Left ventricle myocardium inferior (tissue), 1 donor: ENCODE results near the gene PDE6D. TPM values are rescaled to one million over a fixed set of nuclear protein-coding genes. Genes with fewer than 3 reads are reported as not detected.
A peak's percentile ranks its signal among the peaks of the same experiment; 100 is the strongest.

Source experiments
- DNase-seq: peaks from one replicate; pipeline ENCODE4 v3.0.0-alpha.2; 2020
- H3K27ac ChIP-seq: fragments of 200-600 bp; replicated peaks from 2 replicates; pipeline ENCODE4 v1.8.0; 2021
- H3K27me3 ChIP-seq: fragments of 200-600 bp; 2 replicates; pipeline ENCODE4 v1.8.0; 2021; ENCODE audit warnings: low read depth
- H3K36me3 ChIP-seq: fragments of 200-600 bp; 2 replicates; pipeline ENCODE4 v1.8.0; 2021
- H3K4me1 ChIP-seq: fragments of 200-600 bp; 2 replicates; pipeline ENCODE4 v1.8.0; 2021
- H3K4me3 ChIP-seq: fragments of 200-600 bp; 2 replicates; pipeline ENCODE4 v1.8.0; 2021; ENCODE audit warnings: mild to moderate bottlenecking, moderate library complexity
- H3K9me3 ChIP-seq: fragments of 200-600 bp; replicated peaks from 2 replicates; pipeline ENCODE4 v1.8.0; 2021
- intact Hi-C: fragments of 100-400 bp; cut with micrococcal nuclease; formaldehyde crosslinking; loops from one replicate; pipeline ENCODE4 v1.11.0; 2022
- total RNA-seq: library from RNA; stranded (reverse); fragmentation: NEBNext Ultra II Directional; extraction: Animal tissue kit (Norgen Biotek cat#: 25700); gene quantifications from one replicate; pipeline ENCODE4 v1.2.1, GENCODE V29; 2021
- TF ChIP-seq, protein P1 (sequence below): fragments of 200-600 bp; IDR thresholded peaks from 2 replicates; pipeline ENCODE4 v1.8.0; 2021; ENCODE audit warnings: antibody characterized with exemption, mild to moderate bottlenecking, borderline replicate concordance
- donor health status: DM: no; HTN: yes; CAD: no; lungs with severe emphysema.

PDE6D gene
- total RNA-seq, 1 donor from 2014 or later: 15.5 TPM

DNA sequence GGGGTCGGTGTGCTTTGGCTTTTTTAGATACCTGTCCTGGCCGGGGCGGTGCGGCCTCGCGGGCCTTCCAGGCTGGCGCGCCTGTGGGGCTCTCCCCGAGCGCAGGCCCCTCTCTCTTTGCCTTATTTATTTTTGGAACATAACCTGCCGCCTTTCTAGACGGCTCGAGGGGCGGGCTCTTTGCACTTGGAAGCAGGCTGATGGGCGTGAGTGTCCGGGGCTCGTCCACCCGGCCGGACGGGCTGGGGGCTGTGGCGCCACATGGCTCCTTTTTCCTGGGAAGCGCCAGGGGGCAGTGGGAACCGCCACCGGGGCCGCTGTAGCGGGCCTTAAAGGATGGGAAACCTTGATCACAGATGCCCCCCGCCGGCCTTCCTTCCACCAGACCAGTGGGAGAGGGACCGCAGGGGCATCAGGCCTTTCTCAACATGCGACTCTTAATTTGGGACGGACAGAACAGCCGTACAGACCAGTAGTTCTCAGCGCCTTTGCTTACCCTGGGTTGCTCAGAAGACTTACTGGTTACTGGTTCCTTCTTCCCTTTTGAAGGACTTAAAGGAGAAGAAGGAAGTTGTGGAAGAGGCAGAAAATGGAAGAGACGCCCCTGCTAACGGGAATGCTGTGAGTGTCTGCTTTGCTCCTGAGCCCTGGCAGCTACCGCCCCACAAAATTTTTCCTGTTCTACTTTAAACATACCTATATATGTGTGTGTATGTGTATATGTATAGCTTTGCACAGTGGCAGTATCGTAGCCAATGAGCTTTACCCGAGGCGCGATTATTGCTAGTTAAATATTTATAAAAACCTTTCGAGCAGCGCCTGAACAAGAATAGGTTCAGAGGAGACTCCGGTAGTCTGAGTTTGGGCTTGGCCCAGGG lies 70.0 kb downstream of the PDE6D start:
- intact Hi-C loops: loop anchor here (2.0 kb wide), 1 partner anchor 34 kb away; no protein-coding TSS in a partner anchor
- peaks cover 78% of the 10 kb centered on the region for H3K4me1 ChIP-seq
- TF ChIP-seq, protein P1, sequence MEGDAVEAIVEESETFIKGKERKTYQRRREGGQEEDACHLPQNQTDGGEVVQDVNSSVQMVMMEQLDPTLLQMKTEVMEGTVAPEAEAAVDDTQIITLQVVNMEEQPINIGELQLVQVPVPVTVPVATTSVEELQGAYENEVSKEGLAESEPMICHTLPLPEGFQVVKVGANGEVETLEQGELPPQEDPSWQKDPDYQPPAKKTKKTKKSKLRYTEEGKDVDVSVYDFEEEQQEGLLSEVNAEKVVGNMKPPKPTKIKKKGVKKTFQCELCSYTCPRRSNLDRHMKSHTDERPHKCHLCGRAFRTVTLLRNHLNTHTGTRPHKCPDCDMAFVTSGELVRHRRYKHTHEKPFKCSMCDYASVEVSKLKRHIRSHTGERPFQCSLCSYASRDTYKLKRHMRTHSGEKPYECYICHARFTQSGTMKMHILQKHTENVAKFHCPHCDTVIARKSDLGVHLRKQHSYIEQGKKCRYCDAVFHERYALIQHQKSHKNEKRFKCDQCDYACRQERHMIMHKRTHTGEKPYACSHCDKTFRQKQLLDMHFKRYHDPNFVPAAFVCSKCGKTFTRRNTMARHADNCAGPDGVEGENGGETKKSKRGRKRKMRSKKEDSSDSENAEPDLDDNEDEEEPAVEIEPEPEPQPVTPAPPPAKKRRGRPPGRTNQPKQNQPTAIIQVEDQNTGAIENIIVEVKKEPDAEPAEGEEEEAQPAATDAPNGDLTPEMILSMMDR: no peak

DNA sequence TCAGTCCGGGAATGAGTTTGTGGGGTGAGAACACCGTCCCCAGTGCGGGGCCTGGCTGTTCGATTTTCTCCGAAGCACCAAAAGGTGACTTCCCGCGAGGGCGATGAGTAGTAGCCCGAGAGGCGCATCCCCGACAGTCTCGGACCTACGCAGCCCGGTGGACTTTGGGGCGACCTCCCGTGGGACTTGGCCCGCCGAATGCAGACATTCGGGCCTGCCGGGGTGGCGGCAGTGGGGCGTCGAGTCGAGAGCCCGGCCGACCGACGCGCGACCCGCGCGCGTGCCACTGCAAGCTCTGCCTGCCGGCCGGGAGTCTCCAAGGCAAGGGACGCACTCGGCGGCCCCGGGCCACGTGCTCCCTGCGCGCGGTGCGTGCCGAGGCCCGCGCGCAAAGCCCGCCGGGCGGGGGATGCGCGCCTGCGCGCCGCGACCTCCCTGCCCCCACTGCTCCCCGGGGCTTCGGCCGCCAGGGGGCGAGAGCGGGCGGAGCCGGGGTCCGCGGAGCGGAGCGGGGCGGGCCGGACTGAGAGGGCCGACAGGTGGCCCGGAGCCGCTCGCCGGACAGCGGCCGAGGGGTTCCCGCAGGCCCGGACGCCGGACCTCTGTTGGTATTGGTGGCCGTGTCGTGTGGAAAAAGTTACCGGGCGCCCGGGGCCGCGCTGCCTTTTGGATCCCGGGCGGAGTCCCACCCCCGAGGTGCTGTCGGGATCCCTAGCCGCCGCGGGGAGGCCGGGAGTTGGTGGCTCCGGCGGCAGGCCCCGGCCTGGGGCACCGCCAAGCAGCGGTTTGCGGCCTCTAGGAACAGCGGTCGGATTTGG lies 70.9 kb downstream of the PDE6D start:
- Histone ChIP-seq H3K36me3 (peaks cover 20% of the 10 kb centered on the region), H3K27ac (peak overlapping the region; percentile 99), H3K4me1 (peaks cover 83% of the 10 kb centered on the region), H3K4me3 (peak overlapping the region; percentile 100), H3K27me3 (no peaks in the 10 kb centered on the region), H3K9me3 (no peaks in the 10 kb centered on the region)
- intact Hi-C loops: loop anchor here (2.0 kb wide), 1 partner anchor 33 kb away; no protein-coding TSS in a partner anchor
- peak; percentile 82 for DNase-seq
- TF ChIP-seq, protein P1: peak; percentile 93

More for the DNA sequence above, 70.0 kb downstream of the PDE6D start:
- peak overlapping the region; percentile 99 for H3K27ac ChIP-seq
- no peaks in the 10 kb centered on the region for H3K27me3 ChIP-seq
- DNase-seq: peak; percentile 44
- no peaks in the 10 kb centered on the region for H3K9me3 ChIP-seq
- H3K4me3 ChIP-seq: peak overlapping the region; percentile 100
- peaks cover 20% of the 10 kb centered on the region for H3K36me3 ChIP-seq

DNA sequence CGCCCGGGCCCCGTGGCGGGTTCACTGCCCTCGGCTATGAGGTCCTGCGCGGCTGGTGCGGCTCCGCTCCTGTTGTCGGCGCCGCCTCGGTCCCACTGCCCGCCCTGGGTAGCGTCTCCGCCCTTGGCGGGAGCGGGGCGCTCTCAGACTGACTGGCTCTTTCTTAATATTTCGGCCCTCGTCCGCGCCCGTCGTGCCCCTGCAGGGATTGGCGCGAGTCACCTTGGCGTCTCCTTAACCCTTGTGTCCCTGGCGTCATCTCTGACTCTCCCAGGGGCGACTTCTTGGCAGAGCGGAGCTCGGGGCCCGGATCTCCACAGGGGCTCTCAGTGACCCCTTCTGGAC lies 71.5 kb downstream of the PDE6D start:
- Histone ChIP-seq H3K36me3 (peaks cover 20% of the 10 kb centered on the region), H3K4me1 (peaks cover 81% of the 10 kb centered on the region), H3K9me3 (no peaks in the 10 kb centered on the region), H3K27me3 (no peaks in the 10 kb centered on the region), H3K27ac (peak overlapping the region; percentile 99), H3K4me3 (peak overlapping the region; percentile 100)
- intact Hi-C loops: no loop called here
- TF ChIP-seq, protein P1: no peak
- peak; percentile 51 for DNase-seq

DNA sequence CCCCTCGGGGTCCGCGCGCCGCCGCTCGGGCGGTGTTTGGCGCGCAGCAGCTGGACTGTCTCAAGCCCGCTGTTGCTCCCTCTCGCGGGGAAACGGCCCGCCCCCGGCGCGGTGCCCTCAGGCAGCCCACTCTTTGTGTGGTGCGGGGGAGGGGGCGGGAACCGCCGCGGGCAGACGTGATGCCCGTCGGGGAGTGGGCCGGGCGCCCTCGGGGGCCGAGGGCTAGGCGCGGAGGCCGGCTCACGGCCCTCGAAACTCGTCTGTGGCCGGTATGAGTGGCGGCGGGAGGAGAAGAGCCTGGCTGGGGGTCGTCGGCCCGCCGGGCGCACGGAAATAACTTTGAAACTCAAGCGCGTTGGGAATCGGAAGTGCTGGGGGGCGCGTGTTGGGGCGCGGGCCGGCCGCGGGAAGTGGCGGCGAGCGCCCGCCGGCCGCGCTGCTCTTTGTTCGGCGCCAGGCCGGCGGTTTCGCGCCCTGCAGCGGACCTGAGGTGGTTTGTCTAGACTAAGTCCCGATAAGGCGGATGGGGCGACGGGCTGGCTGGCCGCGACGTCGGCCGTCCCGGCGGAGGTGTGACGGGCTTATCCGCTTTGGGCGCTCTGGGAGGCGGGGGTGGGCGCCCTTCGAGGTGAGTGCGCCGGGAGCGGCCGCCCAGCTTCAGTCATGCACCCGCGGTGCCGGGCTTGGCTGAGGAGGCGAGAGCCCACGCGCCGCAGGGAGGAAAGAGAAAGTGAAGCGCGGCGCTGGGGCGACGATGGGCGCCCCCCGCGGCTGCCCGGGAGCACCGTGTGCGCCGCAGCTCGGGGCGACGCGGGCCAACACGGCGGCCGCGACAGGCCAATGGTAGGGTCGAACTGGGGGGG lies 72.1 kb downstream of the PDE6D start:
- TF ChIP-seq, protein P1: peak; percentile 37
- H3K36me3 ChIP-seq: peaks cover 20% of the 10 kb centered on the region
- H3K27ac ChIP-seq: peak overlapping the region; percentile 99
- H3K4me1 ChIP-seq: peaks cover 75% of the 10 kb centered on the region
- H3K4me3 ChIP-seq: peak overlapping the region; percentile 100
- no peaks in the 10 kb centered on the region for H3K27me3 ChIP-seq
- peak; percentile 57 for DNase-seq
- H3K9me3 ChIP-seq: no peaks in the 10 kb centered on the region
- intact Hi-C loops: no loop called here
